Esophagus (tissue), 2 donors: Measurements from ENCODE around the gene MYO10. TPM values are rescaled to one million over a fixed set of nuclear protein-coding genes. Genes with fewer than 3 reads are reported as not detected.
A peak's percentile ranks its signal among the peaks of the same experiment; 100 is the strongest.

Source experiments
- H3K27ac ChIP-seq, 2 donors: one replicate each; pipeline ENCODE4 v1.5.1; 2013; ENCODE audit warnings: low read depth in 2 of 2, mild to moderate bottlenecking in 2 of 2, inconsistent platforms in 1 of 2, low read length in 1 of 2, moderate library complexity in 1 of 2
- H3K27me3 ChIP-seq, 2 donors: one replicate each; pipeline ENCODE4 v1.6.1; 2013; ENCODE audit warnings: low read length in 2 of 2, control low read depth in 1 of 2, mild to moderate bottlenecking in 1 of 2; ENCODE audit not compliant: insufficient read depth in 2 of 2, control insufficient read depth in 1 of 2
- H3K36me3 ChIP-seq, 2 donors: one replicate each; pipeline ENCODE4 v1.6.1; 2013; ENCODE audit warnings: low read length in 1 of 2; ENCODE audit not compliant: control insufficient read depth in 2 of 2, insufficient read depth in 2 of 2
- H3K4me1 ChIP-seq, 2 donors: one replicate each; pipeline ENCODE4 v1.6.1; 2013; ENCODE audit warnings: low read length in 1 of 2; ENCODE audit not compliant: control insufficient read depth in 2 of 2, insufficient read depth in 2 of 2
- H3K4me3 ChIP-seq, 2 donors: one replicate each; pipeline ENCODE4 v1.5.1; 2013; ENCODE audit warnings: low read length in 2 of 2, mild to moderate bottlenecking in 2 of 2, low read depth in 1 of 2, moderate library complexity in 1 of 2
- H3K9me3 ChIP-seq, 2 donors: one replicate each; pipeline ENCODE4 v1.6.1; 2013; ENCODE audit warnings: mild to moderate bottlenecking in 2 of 2, low read depth in 1 of 2, low read length in 1 of 2, moderate library complexity in 1 of 2; ENCODE audit not compliant: control insufficient read depth in 2 of 2, insufficient read depth in 1 of 2
- WGBS, 2 donors: extraction: QIAGEN DNeasy Blood & Tissue Kit; methylation state at CpG; one replicate each; pipeline ENCODE4 v1.1.7; 2013; 5-methylcytosine and 5-hydroxymethylcytosine counted together
- polyA plus RNA-seq, 2 donors: library from polyadenylated mRNA; stranded (reverse); fragments of 200-250 nt; gene quantifications; one replicate each; pipeline ENCODE4 v1.2.3, GENCODE V29; 2013
- donor health status: healthy with polysubstance abuse.
- donor health status: Bipolar disorder and iron deficiency.

The MYO10 gene
- polyA plus RNA-seq, 2 donors = 5.8 to 5.9 TPM

DNA sequence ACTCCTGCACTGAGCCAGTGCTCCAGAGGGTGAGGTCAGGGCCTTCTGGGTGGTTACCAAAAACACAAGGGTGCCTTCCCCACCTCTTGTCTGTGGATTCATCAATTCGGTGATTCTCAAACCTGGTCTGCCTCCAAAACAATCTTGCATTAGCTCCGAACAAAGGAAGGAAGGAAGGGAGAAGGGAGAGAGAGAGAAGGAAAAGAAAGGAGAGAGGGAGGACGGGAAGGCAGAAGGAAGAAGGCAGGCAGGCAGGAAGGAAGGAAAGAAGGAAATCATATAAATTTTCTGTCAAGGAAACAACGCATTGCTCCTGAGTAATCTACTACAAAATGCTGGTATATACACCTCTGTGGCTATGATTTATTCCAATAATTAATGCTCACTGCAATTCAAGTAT, 39.3 kb downstream of the MYO10 start:
- Histone ChIP-seq H3K4me3 (no peak overlapping the region), H3K27me3 (no peaks in the 10 kb centered on the region), H3K27ac (no peak overlapping the region), H3K36me3 (no peaks in the 10 kb centered on the region), H3K4me1 (peaks cover 0 to 8% of the 10 kb centered on the region in 2 donors), H3K9me3 (no peaks in the 10 kb centered on the region)
- WGBS, 2 donors = 47 to 48% methylated on average over 4 of the region's 4 CpGs

DNA sequence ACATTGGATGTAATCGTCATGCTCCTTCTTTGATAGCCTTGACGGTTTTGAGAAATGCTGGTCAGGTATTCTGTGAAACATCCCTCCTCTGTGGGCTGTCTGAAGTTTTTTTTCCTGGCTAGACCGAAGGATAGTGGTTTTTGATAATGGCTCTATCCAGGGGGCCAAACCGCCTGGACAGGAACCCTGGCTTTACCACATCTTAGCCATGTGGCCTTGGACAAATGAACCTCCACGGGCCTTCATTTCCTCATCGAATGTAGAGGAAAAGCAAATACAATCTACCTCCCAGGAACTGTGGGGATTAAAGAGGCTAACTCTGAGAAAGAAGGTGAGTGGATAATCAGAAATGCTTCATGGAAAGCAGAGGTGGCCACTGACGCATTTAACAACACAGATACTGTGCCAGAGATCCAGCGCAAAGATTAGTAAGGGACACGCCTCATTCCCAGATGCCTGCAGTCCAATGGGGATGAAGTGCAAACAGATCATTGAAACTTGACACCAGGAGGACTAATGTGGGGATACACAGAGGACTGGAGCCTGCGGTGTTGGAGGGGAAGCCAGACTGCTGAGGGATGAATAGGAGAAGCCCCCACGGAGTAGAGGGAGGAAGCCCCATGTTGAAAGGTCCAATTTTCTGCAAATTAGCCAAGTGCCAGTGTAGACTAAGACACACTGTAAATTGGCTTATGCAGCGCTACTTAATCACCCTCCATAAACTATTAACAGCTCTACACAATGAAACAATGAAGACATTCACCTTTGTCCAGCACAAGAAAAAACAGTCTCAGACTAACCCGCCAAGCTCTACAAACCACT, 41.6 kb downstream of the MYO10 start:
- Histone ChIP-seq H3K4me3 (no peak overlapping the region), H3K9me3 (no peaks in the 10 kb centered on the region), H3K4me1 (peaks cover 0 to 8% of the 10 kb centered on the region in 2 donors), H3K27ac (peak overlapping the region in 1 of 2 donors; percentile 18), H3K27me3 (no peaks in the 10 kb centered on the region), H3K36me3 (no peaks in the 10 kb centered on the region)
- 52 to 64% methylated on average over 13 of the region's 13 CpGs for WGBS, 2 donors

DNA sequence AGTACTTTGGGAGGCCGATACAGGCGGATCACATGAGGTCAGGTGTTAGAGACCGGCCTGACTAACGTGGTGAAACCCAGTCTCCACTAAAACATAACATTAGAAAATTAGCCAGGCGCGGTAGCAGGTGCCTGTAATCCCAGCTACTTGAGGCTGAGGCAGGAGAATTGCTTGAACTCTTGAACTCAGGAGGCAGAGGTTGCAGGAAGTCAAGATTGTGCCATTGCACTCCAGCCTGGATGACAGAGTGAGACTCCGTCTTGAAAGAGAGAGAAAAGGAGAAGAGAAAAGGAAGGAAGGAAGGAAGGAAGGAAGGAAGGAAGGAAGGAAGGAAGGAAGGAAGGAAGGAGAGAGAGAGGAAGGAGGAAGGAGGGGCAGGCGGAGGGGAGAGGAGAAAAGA, 45.1 kb downstream of the MYO10 start:
- H3K36me3 ChIP-seq = no peaks in the 10 kb centered on the region
- H3K9me3 ChIP-seq = no peaks in the 10 kb centered on the region
- no peaks in the 10 kb centered on the region for H3K27me3 ChIP-seq
- no peak overlapping the region for H3K27ac ChIP-seq
- no peak overlapping the region for H3K4me3 ChIP-seq
- 63 to 81% methylated on average over 8 of the region's 8 CpGs for WGBS, 2 donors
- peaks cover 0 to 4% of the 10 kb centered on the region in 2 donors for H3K4me1 ChIP-seq

DNA sequence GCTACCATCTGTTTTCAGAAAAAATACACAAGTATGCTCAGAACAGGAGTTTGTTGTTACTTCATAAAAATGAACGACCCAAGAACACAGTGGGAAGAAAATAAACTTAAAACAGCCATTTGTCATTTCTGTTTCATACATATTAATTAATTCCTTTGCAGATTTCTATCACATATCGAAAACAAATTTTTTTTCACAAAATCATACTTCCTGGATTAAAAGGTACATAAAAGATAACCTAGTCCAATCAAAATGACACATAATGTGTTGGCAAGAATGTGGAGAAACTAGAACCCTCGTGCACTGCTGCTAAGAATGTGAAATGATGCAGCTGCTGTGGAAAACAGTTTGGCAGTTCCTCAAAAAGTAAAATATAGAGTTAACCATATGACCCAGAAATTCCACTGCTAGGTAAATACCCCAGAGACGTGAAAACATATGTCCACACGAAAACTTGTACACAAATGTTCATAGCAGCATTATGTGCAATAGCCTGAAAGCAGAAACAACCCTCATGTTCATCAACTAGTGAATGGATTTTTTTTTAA, 46.0 kb downstream of the MYO10 start:
- no peak overlapping the region for H3K4me3 ChIP-seq
- H3K36me3 ChIP-seq = no peaks in the 10 kb centered on the region
- H3K4me1 ChIP-seq = no peaks in the 10 kb centered on the region
- no peaks in the 10 kb centered on the region for H3K27me3 ChIP-seq
- no peak overlapping the region for H3K27ac ChIP-seq
- WGBS, 2 donors = 29 to 38% methylated on average over 5 of the region's 5 CpGs
- H3K9me3 ChIP-seq = no peaks in the 10 kb centered on the region

DNA sequence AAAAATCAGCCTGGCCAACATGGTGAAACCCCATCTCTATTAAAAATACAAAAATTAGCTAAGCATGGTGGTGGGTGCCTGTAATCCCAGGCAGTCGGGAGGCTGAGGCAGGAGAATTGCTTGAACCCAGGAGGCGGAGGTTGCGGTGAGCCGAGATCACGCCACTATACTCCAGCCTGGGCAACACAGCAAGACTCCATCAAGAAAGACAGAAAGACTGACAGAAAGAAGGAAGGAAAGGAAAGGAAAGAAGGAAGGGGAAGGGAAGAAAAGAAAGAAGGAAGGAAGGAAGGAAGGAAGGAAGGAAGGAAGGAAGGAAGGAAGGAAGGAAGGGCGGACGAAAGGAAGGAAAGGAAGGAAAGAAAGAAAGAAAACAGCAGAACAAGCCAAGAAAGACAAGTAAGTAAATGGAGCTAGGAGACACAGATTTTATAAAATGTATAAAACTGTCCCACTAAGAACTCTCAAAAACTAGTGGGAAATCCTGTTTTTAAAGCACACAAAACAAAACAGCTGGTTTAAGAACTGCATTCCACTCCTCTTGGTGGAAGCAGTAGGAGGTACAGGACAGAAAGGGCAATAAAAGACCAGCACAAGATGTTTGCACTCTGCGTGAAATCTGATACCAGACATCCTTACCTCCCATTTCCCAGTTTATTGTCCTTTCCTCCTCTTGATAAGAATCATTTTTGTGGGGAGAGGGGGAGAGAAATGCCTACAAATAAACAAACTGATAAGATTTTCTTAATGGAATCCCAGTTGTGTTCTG, 46.7 kb downstream of the MYO10 start:
- H3K27ac ChIP-seq = no peak overlapping the region
- H3K4me3 ChIP-seq = no peak overlapping the region
- no peaks in the 10 kb centered on the region for H3K27me3 ChIP-seq
- no peaks in the 10 kb centered on the region for H3K36me3 ChIP-seq
- H3K4me1 ChIP-seq = no peaks in the 10 kb centered on the region
- no peaks in the 10 kb centered on the region for H3K9me3 ChIP-seq
- WGBS, 2 donors = 87 to 88% methylated on average over 8 of the region's 8 CpGs

DNA sequence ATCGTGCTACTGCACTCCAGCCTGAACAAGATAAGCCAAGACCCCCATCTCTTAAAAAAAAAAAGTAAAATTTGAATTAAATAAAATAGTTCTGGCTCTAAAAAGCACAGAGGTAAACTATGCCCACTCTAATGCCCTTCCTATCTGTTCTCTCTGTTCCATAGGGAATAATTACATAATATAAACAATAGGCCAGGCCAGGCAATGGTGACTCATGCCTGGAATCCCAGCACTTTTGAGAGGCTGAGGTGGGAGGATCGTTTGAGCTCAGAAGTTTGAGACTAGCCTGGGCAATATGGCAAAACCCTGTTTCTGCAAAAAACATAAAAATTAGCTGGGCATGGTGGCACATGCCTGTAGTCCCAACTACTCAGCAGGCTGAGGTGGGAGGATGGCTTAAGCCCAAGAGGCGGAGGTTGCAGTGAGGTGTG, 47.4 kb downstream of the MYO10 start:
- H3K4me1 ChIP-seq = no peaks in the 10 kb centered on the region
- no peaks in the 10 kb centered on the region for H3K9me3 ChIP-seq
- no peak overlapping the region for H3K4me3 ChIP-seq
- no peaks in the 10 kb centered on the region for H3K36me3 ChIP-seq
- H3K27me3 ChIP-seq = no peaks in the 10 kb centered on the region
- 57 to 59% methylated on average over 3 of the region's 3 CpGs for WGBS, 2 donors
- no peak overlapping the region for H3K27ac ChIP-seq

DNA sequence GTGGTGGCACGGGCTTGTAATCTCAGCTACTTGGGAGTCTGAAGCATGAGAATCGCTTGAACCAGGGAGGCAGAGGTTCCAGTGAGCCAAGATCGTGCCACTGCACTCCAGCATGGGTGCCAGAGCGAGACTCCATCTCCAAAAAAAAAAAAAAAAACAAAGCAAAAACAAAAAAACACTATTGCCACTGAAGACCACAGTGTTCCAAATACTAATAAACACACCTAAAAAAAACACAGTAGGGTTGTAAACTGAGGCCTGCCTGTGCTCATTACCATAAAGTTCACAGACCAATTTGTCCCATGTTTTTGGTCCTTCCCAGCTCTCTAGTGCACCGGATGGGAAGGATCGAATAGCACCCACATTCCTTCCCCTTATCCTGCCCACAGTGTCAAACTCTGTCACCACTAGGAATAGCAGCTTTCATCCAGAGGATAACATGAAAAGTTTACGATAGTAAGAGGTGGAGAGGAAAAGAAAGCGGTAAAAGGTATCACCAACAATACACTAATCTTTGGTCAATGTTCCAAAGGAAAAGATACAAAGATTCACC, 49.2 kb downstream of the MYO10 start:
- H3K4me3 ChIP-seq = no peak overlapping the region
- H3K36me3 ChIP-seq = no peaks in the 10 kb centered on the region
- H3K27me3 ChIP-seq = no peaks in the 10 kb centered on the region
- H3K4me1 ChIP-seq = no peaks in the 10 kb centered on the region
- 81 to 91% methylated on average over 8 of the region's 8 CpGs for WGBS, 2 donors
- peak overlapping the region in 1 of 2 donors; percentile 26 for H3K27ac ChIP-seq
- no peaks in the 10 kb centered on the region for H3K9me3 ChIP-seq

DNA sequence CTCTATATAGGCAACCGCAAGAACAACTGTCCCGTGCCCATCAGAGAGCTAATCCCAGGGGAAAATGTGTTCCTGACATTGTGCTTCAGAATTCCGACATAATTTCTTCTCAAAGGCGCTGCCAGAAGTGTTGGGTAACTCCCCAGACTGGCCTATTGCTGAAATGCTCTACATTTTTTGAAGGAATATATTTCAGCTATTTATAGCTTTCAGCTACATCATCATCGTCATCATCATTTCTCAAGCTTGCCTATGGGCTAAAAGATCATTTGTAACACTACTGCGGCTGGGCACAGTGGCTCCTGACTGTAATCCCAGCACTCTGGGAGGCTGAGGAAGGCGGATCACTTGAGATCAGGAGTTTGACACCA, 49.7 kb downstream of the MYO10 start:
- 71 to 79% methylated on average over 7 of the region's 7 CpGs for WGBS, 2 donors
- no peak overlapping the region for H3K4me3 ChIP-seq
- H3K27me3 ChIP-seq = no peaks in the 10 kb centered on the region
- H3K9me3 ChIP-seq = no peaks in the 10 kb centered on the region
- no peak overlapping the region for H3K27ac ChIP-seq
- H3K36me3 ChIP-seq = no peaks in the 10 kb centered on the region
- no peaks in the 10 kb centered on the region for H3K4me1 ChIP-seq

DNA sequence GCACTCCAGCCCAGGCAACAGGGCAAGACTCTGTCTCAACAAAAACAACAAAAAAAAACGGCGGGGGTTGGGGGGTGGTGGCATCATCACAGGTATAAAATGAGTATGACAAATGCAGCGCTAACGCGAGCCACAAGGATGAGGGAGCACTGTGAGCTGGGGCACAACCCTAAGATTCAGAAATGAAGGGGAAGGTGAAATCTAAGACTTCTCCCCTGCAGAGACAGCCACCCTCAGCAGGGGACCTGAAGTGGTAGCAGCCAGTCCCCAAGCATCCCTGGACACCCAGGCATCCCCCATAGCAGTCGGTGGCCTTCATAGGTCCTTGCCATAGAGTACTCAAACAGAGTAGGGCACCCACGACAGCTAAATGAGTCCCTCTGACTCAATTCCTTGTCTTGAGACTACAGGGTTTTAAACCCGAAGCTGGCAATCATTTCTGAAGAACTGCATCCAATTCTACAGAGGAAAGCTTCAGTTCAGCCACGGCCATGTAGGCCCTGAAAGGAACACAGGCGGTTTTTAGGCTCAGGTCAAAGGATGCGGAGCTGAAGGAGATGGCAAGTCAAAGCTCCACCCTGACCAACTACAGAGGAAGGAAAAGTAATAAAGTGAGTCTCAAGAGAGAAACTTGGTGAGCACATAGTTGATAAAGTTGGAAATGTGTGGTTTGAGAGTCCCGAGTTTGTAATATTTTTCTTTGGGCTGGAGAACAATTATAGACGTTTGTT, 50.3 kb downstream of the MYO10 start:
- Histone ChIP-seq H3K36me3 (no peaks in the 10 kb centered on the region), H3K4me1 (no peaks in the 10 kb centered on the region), H3K9me3 (no peaks in the 10 kb centered on the region), H3K27ac (peak overlapping the region in 1 of 2 donors; percentile 24), H3K27me3 (no peaks in the 10 kb centered on the region), H3K4me3 (no peak overlapping the region)
- WGBS, 2 donors = 82 to 84% methylated on average over 13 of the region's 13 CpGs
